Pancreas (tissue), 10 donors: ENCODE measurements around the gene DTNB. TPM values are rescaled to one million over a fixed set of nuclear protein-coding genes. Genes with fewer than 3 reads are reported as not detected.

Source experiments
- ATAC-seq, 4 donors: fragments of 200-7000 bp; cut with Tn5 transposase; one replicate each; pipeline versions ENCODE4 v1.8.0 to v1.9.1; 2020; ENCODE audit warnings: mild to moderate bottlenecking in 4 of 4, moderate library complexity in 4 of 4
- DNase-seq, 6 donors: peaks; one replicate each; pipeline ENCODE4 v3.0.0-alpha.2; 2020
- FAIRE-seq: peaks from 2 replicates; lab custom pipeline; 2012; peaks lifted over from hg19 to GRCh38; lab: Jason Lieb, UNC
- H3K27ac ChIP-seq, 4 donors: fragments of 200-600 bp; sonication (generic); 1 replicate in 3 of 4; 2 replicates in 1 of 4; pipeline versions ENCODE4 v1.5.0 to v1.8.0; 2020
- H3K27me3 ChIP-seq, 4 donors: fragments of 200-600 bp; one replicate each; pipeline ENCODE4 v1.8.0; 2021
- H3K36me3 ChIP-seq, 3 donors: fragments of 200-600 bp; sonication (generic) in 1 of 3; one replicate each; pipeline versions ENCODE4 v1.5.0 to v1.8.0; 2020 to 2021
- H3K4me1 ChIP-seq, 3 donors: fragments of 200-600 bp; one replicate each; pipeline ENCODE4 v1.8.0; 2021
- H3K4me3 ChIP-seq, 4 donors: fragments of 200-600 bp; sonication (generic) in 2 of 4; one replicate each; pipeline versions ENCODE4 v1.5.0 to v1.8.0; 2020 to 2021
- H3K9me3 ChIP-seq, 4 donors: fragments of 200-600 bp; one replicate each; pipeline ENCODE4 v1.8.0; 2021
- WGBS, 2 donors: extraction: QIAGEN DNeasy Blood & Tissue Kit; methylation state at CpG; one replicate each; pipeline ENCODE4 v1.1.7; 2013; 5-methylcytosine and 5-hydroxymethylcytosine counted together
- intact Hi-C, 3 donors: fragments of 100-400 bp; cut with DNase I; formaldehyde crosslinking; loops; one replicate each; pipeline versions ENCODE4 v1.11.1 to v1.14.2; 2022
- polyA plus RNA-seq, 2 donors: library from polyadenylated mRNA; stranded (reverse); fragments of 200-250 nt; gene quantifications; one replicate each; pipeline ENCODE4 v1.2.3, GENCODE V29; 2013
- total RNA-seq, 6 donors: library from RNA; stranded (reverse); fragmentation: NEBNext Ultra II Directional in 4 of 6; extraction: Animal tissue kit (Norgen Biotek cat#: 25700) in 4 of 6; gene quantifications; one replicate each; pipeline versions ENCODE4 v1.2.1 to v1.2.4, GENCODE V29; 2021 to 2023
- TF ChIP-seq, protein P1 (sequence below), 4 donors: fragments of 200-600 bp; sonication (generic) in 3 of 4; IDR thresholded peaks; one replicate each; pipeline versions ENCODE4 v1.5.0 to v1.8.0; 2021; ENCODE audit warnings: antibody characterized with exemption in 4 of 4
- donor health status: healthy with polysubstance abuse.
- donor health status: DM: no; HTN: no; CAD: no; lungs with moderate emphysema.
- donor health status: DM: no; HTN: no; CAD: no.
- donor health status: control.
- donor health status: control.
- donor health status: Bipolar disorder and iron deficiency.
- donor health status: DM: yes; HTN: yes; CAD: no.
- donor health status: DM: no; HTN: no; CAD: no.
- donor health status: DM: no; HTN: no; CAD: no.
- donor health status: DM: yes; HTN: yes; CAD: no.

DTNB gene
- total and polyA plus RNA-seq, 8 donors, result 10.8 to 27.8 (median 15.1) TPM

- TF ChIP-seq, protein P1, sequence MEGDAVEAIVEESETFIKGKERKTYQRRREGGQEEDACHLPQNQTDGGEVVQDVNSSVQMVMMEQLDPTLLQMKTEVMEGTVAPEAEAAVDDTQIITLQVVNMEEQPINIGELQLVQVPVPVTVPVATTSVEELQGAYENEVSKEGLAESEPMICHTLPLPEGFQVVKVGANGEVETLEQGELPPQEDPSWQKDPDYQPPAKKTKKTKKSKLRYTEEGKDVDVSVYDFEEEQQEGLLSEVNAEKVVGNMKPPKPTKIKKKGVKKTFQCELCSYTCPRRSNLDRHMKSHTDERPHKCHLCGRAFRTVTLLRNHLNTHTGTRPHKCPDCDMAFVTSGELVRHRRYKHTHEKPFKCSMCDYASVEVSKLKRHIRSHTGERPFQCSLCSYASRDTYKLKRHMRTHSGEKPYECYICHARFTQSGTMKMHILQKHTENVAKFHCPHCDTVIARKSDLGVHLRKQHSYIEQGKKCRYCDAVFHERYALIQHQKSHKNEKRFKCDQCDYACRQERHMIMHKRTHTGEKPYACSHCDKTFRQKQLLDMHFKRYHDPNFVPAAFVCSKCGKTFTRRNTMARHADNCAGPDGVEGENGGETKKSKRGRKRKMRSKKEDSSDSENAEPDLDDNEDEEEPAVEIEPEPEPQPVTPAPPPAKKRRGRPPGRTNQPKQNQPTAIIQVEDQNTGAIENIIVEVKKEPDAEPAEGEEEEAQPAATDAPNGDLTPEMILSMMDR (IDR thresholded peaks at IDR 0.05), result no peak
- Histone ChIP-seq H3K4me1 (peaks cover 11 to 21% (median 14%) of the 10 kb centered on the region in 3 donors), H3K27me3 (no peaks in the 10 kb centered on the region), H3K4me3 (no peak overlapping the region), H3K27ac (peak overlapping the region in 1 of 4 donors; percentile 41), H3K36me3 (no peaks in the 10 kb centered on the region), H3K9me3 (no peaks in the 10 kb centered on the region)
- peak in 3 of 4 donors; percentile 53 to 65 (median 64) for ATAC-seq
- WGBS, 2 donors, result 19 to 21% methylated on average over 8 of the region's 8 CpGs
- intact Hi-C loops, result no loop called here
- DNase-seq, result no peak
- FAIRE-seq, result no peak
Measured at GRCh38 chr2:25444608-25445270, 228.6 kb downstream of the DTNB start.

DNA sequence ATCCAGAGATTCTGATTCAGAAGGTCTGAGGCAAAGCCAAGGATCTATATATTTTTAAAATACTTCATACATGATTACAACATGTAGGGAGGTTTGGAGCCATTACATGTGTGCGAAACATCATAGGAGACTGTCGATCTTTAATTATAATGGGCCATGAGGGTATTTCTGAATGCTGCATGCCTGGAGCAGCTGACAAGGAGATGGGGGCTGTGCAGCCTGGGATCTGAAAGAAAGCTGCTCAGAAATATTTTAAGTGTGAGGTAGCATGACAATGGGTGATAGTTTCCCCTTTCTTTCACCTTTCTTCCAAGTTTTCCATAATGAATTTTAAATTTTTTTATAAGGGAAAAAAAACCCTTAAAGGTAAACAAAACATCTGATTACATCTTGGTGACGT, 229.6 kb downstream of the DTNB start:
- H3K36me3 ChIP-seq, result no peaks in the 10 kb centered on the region
- intact Hi-C loops, result no loop called here
- no peak overlapping the region for H3K4me3 ChIP-seq
- ATAC-seq (no peak), FAIRE-seq (no peak), DNase-seq (no peak)
- TF ChIP-seq, protein P1 (IDR thresholded peaks at IDR 0.05), result no peak
- H3K9me3 ChIP-seq, result no peaks in the 10 kb centered on the region
- H3K4me1 ChIP-seq, result peaks cover 6 to 13% (median 10%) of the 10 kb centered on the region in 3 donors
- H3K27me3 ChIP-seq, result no peaks in the 10 kb centered on the region
- WGBS, 2 donors, result 88 to 90% methylated on average over 3 of the region's 3 CpGs
- no peak overlapping the region for H3K27ac ChIP-seq

GRCh38 chr2:25441353-25441752, 232.0 kb downstream of the DTNB start:
- no peaks in the 10 kb centered on the region for H3K9me3 ChIP-seq
- DNase-seq (no peak), ATAC-seq (no peak), FAIRE-seq (no peak)
- 75 to 79% methylated on average over 3 of the region's 3 CpGs for WGBS, 2 donors
- TF ChIP-seq, protein P1 (IDR thresholded peaks at IDR 0.05), result no peak
- H3K27me3 ChIP-seq, result no peaks in the 10 kb centered on the region
- no peak overlapping the region for H3K4me3 ChIP-seq
- H3K4me1 ChIP-seq, result peaks cover 6 to 13% (median 10%) of the 10 kb centered on the region in 3 donors
- H3K36me3 ChIP-seq, result no peaks in the 10 kb centered on the region
- intact Hi-C loops, result no loop called here
- no peak overlapping the region for H3K27ac ChIP-seq

GRCh38 chr2:25438793-25439192, 234.6 kb downstream of the DTNB start:
- H3K27me3 ChIP-seq, result no peaks in the 10 kb centered on the region
- TF ChIP-seq, protein P1 (IDR thresholded peaks at IDR 0.05), result no peak
- 90 to 97% methylated on average over 2 of the region's 2 CpGs for WGBS, 2 donors
- H3K9me3 ChIP-seq, result no peaks in the 10 kb centered on the region
- H3K4me3 ChIP-seq, result no peak overlapping the region
- FAIRE-seq (no peak), ATAC-seq (no peak), DNase-seq (no peak)
- no peak overlapping the region for H3K27ac ChIP-seq
- H3K36me3 ChIP-seq, result no peaks in the 10 kb centered on the region
- no peaks in the 10 kb centered on the region for H3K4me1 ChIP-seq
- intact Hi-C loops, result no loop called here
